ES-I3 (cell line): ENCODE results near the gene C6orf132.
A peak's percentile ranks its signal among the peaks of the same experiment; 100 is the strongest.
"Not testable (repeated sequence)": the region's sequence is repeated elsewhere in the genome, so short reads cannot be mapped to it uniquely, and the experiment has no call there.

Experiments
- H3K36me3 ChIP-seq: 2 replicates; pipeline ENCODE4 v1.6.1; 2013; ENCODE audit warnings: mild to moderate bottlenecking, low read length, control low read depth, moderate library complexity; ENCODE audit not compliant: insufficient read depth
- H3K4me1 ChIP-seq: 2 replicates; pipeline ENCODE4 v1.6.1; 2013; ENCODE audit warnings: mild to moderate bottlenecking, control low read depth, low read length; ENCODE audit not compliant: insufficient read depth
- H3K9ac ChIP-seq: 2 replicates; pipeline ENCODE4 v1.6.1; 2013; ENCODE audit warnings: low read depth, mild to moderate bottlenecking, low read length, moderate library complexity
- H3K9me3 ChIP-seq: 2 replicates; pipeline ENCODE4 v1.6.1; 2013; ENCODE audit warnings: mild to moderate bottlenecking, low read length, moderate library complexity; ENCODE audit not compliant: control insufficient read depth, insufficient read depth

Gene C6orf132

GRCh38 chr6:42171813-42172581 is 29.6 kb upstream of the C6orf132 start:
- H3K4me1 ChIP-seq, result 0 out of 2 replicates have a peak, but pooled peaks cover 4% of the 10 kb centered on the region
- H3K9me3 ChIP-seq, result no peaks in the 10 kb centered on the region
- H3K36me3 ChIP-seq, result no peaks in the 10 kb centered on the region
- no peak overlapping the region for H3K9ac ChIP-seq

DNA sequence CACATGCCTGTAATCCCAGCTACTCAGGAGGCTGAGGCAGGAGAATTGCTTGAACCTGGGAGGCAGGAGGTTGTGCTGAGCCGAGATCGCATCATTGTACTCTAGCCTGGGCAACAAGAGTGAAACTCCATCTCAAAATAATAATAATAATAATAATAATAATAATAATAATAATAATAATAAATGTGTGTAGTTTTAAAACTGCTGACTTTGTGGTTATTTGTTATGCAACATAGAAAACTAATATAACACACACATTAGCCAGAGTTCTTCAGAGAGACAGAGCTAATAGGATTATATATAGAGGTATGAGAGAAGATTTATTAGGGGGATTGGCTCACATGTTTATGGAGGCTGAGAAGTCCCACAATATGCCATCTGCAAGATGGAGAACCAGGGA is 27.4 kb upstream of the C6orf132 start:
- not testable (repeated sequence) for H3K9ac ChIP-seq, H3K9me3 ChIP-seq, H3K36me3 ChIP-seq, H3K4me1 ChIP-seq

- Histone ChIP-seq H3K4me1 (peaks cover 8% of the 10 kb centered on the region; the same call in 1 of the 2 replicates), H3K36me3 (no peaks in the 10 kb centered on the region), H3K9me3 (no peaks in the 10 kb centered on the region), H3K9ac (no peak overlapping the region)
Observed at GRCh38 chr6:42168650-42169049, 26.2 kb upstream of the C6orf132 start.

- peak overlapping the region; percentile 18; the same call in 1 of the 2 replicates for H3K9ac ChIP-seq
- peaks cover 8% of the 10 kb centered on the region; the same call in 1 of the 2 replicates for H3K4me1 ChIP-seq
- H3K9me3 ChIP-seq, result no peaks in the 10 kb centered on the region
- H3K36me3 ChIP-seq, result no peaks in the 10 kb centered on the region
Observed at GRCh38 chr6:42166444-42167141, 24.2 kb upstream of the C6orf132 start.

- peaks cover 8% of the 10 kb centered on the region; the same call in 1 of the 2 replicates for H3K4me1 ChIP-seq
- no peak overlapping the region for H3K9ac ChIP-seq
- no peaks in the 10 kb centered on the region for H3K9me3 ChIP-seq
- H3K36me3 ChIP-seq, result no peaks in the 10 kb centered on the region
Observed at GRCh38 chr6:42165016-42165415, 22.6 kb upstream of the C6orf132 start.

DNA sequence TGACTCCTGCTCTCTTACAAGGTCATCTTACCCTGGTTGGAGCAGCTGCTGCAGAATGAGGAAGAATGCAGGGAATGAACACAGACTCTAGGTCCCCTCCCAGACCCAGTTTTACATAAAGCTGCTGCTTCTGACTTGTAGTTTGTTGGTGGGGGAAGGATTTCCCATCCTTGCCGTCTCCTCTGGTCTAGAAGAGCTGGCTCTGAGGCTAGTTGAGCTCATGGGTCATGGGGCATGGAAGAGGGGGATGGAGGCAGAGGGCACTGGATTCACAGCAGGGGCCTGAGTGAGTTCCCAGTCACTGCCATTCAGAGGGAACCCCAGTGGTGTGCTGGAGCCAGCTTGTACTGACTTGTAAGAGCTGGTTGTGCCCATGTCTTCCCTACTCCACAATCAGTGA is 21.6 kb upstream of the C6orf132 start:
- peaks cover 8% of the 10 kb centered on the region; the same call in 1 of the 2 replicates for H3K4me1 ChIP-seq
- no peak overlapping the region for H3K9ac ChIP-seq
- no peaks in the 10 kb centered on the region for H3K36me3 ChIP-seq

GRCh38 chr6:42162812-42163211 is 20.4 kb upstream of the C6orf132 start:
- H3K9ac ChIP-seq, result no peak overlapping the region
- peaks cover 8% of the 10 kb centered on the region; the same call in 1 of the 2 replicates for H3K4me1 ChIP-seq
- no peaks in the 10 kb centered on the region for H3K9me3 ChIP-seq
- H3K36me3 ChIP-seq, result no peaks in the 10 kb centered on the region

More for the DNA sequence above, 21.6 kb upstream of the C6orf132 start:
- H3K9me3 ChIP-seq, result no peaks in the 10 kb centered on the region

GRCh38 chr6:42162384-42162783 is 20.0 kb upstream of the C6orf132 start:
- Histone ChIP-seq H3K9me3 (no peaks in the 10 kb centered on the region), H3K4me1 (peaks cover 8% of the 10 kb centered on the region; the same call in 1 of the 2 replicates), H3K36me3 (no peaks in the 10 kb centered on the region), H3K9ac (no peak overlapping the region)

DNA sequence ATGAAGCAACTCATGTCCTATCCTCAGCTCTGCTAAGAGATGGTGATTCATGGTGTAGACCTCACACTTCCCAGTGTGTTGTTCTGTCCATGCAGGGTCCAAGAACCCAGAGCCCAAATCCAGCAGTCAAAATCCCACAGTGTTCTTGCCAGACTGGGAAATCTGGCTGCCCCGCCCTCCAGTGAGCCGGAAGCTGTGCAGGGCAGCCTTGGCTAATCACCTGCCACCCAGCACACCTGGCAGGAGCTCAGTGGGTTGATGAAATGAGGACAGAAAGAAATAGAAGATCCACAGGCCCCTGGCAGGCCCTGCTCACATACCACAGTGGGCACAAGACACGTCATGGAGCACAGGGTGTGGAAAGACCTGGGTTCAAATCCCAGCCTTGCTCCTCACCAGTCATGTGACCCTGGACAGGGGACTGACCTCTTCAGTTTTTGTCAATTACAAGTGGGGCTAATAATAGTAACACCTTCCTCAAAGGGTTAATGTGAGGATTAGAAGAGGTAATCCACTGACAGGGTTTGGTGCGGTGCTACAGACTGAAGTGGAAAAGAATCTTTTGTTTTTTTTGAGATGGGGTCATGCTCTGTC is 17.1 kb upstream of the C6orf132 start:
- Histone ChIP-seq H3K9ac (no peak overlapping the region), H3K4me1 (peaks cover 12% of the 10 kb centered on the region), H3K36me3 (no peaks in the 10 kb centered on the region), H3K9me3 (no peaks in the 10 kb centered on the region)

DNA sequence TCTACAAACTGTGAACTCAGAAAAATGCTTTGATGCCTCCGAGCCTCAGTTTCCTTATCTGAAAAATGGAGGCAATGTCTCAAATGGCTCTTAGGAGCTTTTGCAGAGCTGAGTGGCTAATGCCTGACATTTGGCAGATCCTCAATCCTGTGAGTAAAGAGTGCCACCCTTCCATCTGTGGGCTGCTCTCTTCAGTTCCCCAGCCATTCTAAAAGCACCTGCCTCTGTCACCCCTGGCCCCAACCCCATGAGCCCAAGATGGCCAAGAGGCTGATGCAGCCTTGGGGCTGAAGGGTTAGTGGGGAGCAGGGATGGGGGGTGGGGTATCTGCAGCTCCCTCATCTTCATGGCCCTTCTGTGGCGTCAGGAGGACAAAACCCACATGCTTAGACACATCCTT is 16.2 kb upstream of the C6orf132 start:
- Histone ChIP-seq H3K36me3 (no peaks in the 10 kb centered on the region), H3K4me1 (peaks cover 8% of the 10 kb centered on the region), H3K9ac (no peak overlapping the region)

GRCh38 chr6:42158011-42158410 is 15.6 kb upstream of the C6orf132 start:
- no peak overlapping the region for H3K9ac ChIP-seq
- H3K36me3 ChIP-seq, result no peaks in the 10 kb centered on the region
- H3K4me1 ChIP-seq, result peaks cover 8% of the 10 kb centered on the region
- no peaks in the 10 kb centered on the region for H3K9me3 ChIP-seq

More for the DNA sequence above, 16.2 kb upstream of the C6orf132 start:
- no peaks in the 10 kb centered on the region for H3K9me3 ChIP-seq

DNA sequence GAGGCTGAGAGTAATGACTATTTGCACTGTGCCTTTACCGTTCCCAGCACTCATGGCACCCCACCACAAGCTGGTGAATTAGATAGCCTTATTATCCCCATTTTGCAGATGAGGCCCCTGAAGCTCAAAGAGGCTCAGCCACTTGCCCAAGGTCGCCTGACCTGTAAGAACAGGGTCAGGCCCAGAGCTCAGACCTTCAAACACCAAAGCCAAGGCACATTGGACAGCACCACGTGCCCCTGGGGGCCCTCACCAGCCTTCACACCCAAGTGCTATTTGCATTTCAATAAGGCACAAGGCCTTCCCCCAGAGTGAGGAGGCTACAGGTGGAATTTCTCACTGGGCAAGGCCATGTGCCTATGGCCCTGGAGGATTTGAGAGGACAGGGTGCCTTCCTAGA is 14.2 kb upstream of the C6orf132 start:
- peaks cover 8% of the 10 kb centered on the region for H3K4me1 ChIP-seq
- no peaks in the 10 kb centered on the region for H3K9me3 ChIP-seq
- H3K36me3 ChIP-seq, result no peaks in the 10 kb centered on the region
- no peak overlapping the region for H3K9ac ChIP-seq

- Histone ChIP-seq H3K36me3 (no peaks in the 10 kb centered on the region), H3K4me1 (peaks cover 8% of the 10 kb centered on the region), H3K9me3 (no peaks in the 10 kb centered on the region), H3K9ac (no peak overlapping the region)
Observed at GRCh38 chr6:42155293-42155692, 12.9 kb upstream of the C6orf132 start.

GRCh38 chr6:42154461-42155209 is 12.2 kb upstream of the C6orf132 start:
- Histone ChIP-seq H3K4me1 (peaks cover 8% of the 10 kb centered on the region), H3K9me3 (no peaks in the 10 kb centered on the region), H3K9ac (no peak overlapping the region), H3K36me3 (no peaks in the 10 kb centered on the region)
